Fibroblast of upper back skin (primary cell): Measurements from ENCODE around the gene RASAL1.

Source experiments
- DNase-seq: peaks from one replicate; pipeline ENCODE4 v3.0.0-alpha.2; 2013

Gene RASAL1

GRCh38 chr12:113115455-113116126 lies 20.0 kb downstream of the RASAL1 start:
- DNase-seq = no peak

GRCh38 chr12:113114447-113115178 lies 20.9 kb downstream of the RASAL1 start:
- DNase-seq = no peak

- no peak for DNase-seq
Measured at GRCh38 chr12:113113397-113113796, 22.2 kb downstream of the RASAL1 start.

DNA sequence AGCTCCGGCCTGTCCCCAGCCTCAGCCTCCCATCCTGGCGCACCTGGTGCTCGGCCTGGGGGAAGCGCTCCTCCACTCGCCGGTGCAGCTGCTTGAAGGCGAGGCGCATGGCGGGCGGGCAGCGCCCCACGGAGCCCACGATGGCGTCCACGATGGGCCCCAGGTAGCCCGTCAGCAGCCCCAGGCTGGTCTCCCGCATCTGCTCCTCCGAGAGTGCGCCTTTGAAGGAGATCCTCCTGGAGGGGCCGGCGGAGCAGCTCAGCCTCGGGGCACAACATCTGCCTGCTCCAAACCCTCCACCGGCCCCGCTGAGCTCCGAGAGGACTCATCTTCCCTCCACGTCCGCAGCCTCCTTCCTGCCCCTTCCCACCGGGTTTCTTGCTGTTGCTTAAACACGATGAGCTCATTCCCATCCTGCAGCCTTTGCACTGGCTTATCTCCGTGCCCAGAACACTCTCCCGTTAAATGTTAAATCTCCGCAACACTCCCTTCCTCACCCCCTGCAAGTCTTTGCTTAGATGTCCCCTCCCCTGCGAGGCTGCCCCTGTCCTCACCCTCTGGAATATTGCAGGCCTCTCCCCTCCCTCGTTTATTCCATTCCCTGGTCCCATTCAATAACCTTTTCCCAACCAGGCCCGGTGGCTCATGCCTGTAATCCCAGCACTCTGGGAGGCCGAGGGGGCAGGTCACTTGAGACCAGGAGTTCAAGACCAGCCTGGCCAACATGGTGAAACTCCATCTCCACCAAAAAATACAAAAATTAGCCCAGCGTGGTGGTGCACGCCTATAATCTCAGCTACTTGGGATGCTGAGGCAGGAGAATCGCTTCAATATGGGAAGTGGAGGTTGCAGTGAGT lies 23.3 kb downstream of the RASAL1 start:
- no peak for DNase-seq

- DNase-seq = no peak
Measured at GRCh38 chr12:113111247-113111646, 24.3 kb downstream of the RASAL1 start.

DNA sequence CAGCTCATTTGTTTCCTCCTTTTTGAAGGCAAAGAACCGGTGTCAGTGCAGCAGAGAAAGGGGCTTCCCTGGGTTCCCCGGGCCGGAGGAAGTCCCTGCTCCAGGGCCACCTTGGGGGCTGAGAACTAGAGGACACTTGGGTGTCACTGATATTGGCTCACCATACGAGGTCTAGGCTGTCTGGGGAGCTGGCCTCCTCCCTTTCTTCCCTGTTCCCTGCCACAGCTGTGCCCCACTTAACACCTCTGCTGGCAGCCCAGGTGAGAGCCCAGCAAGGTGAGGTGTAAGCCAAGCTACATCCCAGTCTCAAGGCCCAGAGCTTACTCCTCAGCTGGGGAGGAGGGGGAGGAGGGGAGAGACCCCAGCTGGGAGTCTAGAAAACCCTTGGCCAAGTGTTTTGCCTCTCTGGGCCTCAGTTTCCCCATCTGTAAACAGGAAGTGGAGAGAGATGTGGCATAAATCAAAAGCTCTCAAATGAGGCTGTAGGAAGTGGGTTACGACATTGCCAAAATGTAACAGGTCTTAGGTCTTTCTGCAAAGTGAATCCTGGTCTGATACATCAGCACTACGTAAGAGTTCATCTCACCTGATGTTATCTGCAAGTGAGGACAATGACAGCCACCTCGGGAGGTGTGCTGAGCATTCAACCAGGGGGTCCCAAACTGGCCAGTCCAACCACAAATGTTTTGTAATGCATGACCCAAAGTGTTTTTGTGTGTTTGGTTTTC lies 25.5 kb downstream of the RASAL1 start:
- no peak for DNase-seq

DNA sequence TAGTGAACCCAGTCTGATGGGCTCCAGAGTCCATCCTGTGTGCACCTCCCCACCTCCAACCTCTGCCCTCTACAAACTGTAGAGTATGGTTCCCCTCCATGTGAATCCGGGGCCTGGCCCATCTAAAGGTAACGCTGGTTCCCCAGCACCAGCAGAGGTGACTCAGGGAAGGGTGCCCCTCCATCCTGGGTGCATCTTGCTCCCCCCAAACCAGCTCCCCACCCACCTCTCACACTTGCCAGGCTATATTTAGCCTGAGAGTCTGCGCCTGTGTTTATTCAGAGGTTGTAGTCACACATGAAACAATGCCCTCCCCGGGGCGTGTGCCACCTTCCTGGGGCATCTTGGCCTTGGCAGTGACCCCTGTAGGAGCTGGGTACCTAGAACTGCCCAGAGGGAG lies 26.2 kb downstream of the RASAL1 start:
- no peak for DNase-seq

- DNase-seq = no peak
Measured at GRCh38 chr12:113108308-113108707, 27.3 kb downstream of the RASAL1 start.

- no peak for DNase-seq
Measured at GRCh38 chr12:113106361-113106760, 29.2 kb downstream of the RASAL1 start.

- no peak for DNase-seq
Measured at GRCh38 chr12:113105606-113106271, 29.8 kb downstream of the RASAL1 start.

- DNase-seq = no peak
Measured at GRCh38 chr12:113104953-113105510, 30.5 kb downstream of the RASAL1 start.

DNA sequence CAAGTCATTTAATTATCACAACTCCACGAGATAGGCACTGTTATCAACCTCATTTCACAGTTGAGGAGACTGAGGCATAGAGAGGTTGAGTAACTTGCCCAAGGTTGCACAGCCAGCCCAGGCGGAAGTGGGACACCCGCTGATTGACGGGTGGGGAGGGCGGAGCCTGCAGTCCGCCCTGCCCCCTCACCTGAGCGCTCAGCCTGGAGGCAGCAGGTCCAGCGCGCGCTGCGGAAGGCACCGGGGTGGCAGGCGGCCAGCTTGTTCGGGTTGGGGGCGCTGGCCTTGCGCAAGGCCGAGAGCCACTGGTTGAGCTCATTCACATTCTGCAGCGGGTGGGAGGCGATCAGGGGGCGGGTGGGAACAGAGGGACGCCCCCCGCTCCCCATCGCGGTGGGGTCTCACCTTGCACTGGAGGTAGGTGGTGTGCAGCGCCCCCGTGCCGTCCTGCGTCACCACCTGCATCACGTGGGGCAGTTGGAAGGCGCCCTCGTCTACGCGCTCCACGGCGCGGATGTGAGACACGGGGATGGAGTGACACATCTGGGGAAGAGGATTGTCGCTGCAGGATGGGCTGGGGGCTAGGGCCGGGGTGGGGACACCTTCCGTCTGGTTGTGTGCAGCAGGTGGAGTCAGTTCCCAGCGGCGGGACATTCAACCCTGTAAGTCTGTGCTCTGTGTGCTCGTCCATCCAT lies 31.7 kb downstream of the RASAL1 start:
- no peak for DNase-seq

DNA sequence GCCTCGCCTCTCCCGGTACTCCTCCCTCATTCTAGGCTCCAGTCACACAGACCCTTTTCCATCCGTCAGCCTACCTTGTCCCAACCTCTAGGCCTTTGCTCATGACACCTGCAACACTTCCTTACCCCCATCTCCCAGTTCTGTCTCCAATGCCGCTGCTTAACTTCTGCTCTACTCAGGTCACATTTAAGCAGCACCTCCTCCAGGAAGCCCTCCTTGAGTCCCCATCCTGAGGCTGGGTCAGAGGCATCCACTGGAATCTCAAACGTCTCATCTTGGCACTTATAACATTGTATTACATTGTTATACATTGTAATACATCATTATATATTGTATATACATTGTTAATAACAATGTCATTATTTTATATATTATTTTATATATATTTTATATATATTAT lies 32.8 kb downstream of the RASAL1 start:
- DNase-seq = no peak

DNA sequence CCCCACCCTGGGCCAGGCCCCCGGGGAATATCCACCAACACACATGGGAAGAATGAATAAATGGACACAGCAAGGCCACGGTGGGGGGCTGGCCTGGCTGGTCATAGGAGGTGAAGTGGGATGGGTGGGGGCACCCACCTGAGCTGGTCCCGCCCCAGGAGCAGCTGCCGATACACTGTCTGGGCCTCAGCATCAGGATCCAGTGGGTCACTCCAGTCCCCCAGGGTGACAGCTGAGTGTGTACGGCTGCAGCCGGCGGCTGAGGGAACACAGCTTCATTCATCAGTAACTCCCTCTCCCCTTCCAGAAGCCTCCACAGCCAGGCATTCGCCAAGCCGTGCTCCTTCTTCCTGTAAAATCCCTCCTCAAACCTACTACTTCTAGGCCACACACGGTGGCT lies 33.8 kb downstream of the RASAL1 start:
- DNase-seq = no peak

DNA sequence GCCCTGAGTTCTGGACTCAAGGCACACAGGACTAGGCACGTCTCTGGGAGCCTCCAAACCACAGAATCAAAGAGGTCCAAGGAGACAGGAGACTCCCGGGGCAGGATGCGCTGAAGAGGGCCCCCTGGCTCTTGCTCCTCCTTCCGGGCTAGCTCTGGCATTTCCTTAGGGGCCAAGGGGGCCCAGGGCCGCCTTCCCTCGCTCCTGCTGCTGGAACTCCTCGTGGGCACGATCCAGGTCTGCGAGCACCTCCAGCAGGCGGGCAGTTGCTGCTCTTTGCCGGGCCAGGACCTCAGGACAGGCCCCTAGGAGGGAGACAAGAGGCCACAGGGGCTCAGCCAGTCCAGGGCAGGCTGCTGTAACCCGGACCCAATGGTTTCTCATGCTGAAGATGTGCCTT lies 35.8 kb downstream of the RASAL1 start:
- DNase-seq = no peak

GRCh38 chr12:113099364-113099763 lies 36.2 kb downstream of the RASAL1 start:
- no peak for DNase-seq

DNA sequence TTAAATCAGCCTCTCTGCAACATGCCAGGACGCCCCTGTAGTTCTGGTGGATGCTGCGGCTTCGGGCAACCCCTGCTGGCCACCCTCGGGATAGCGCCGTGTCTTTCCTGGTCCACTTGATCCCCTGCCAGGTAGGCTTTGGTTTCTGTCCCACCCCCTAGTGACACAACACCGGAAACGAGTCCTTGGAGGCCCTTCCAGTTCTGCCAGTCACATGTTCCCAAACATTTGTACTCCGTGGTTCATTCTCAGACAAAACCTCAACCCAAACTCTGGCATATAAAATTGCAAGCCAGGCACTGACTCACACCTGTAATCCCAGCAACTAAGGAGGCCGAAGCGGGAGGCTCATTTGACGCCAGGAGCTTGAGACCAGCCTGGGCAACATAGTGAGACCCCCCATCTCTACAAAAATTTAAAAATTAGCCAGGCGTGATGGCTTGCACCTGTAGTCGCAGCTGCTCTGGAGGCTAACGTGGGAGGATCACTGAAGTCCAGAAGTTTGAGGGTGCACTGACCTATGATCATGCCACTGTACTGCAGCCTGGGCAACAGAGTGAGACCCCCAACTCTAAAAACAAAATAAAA lies 37.0 kb downstream of the RASAL1 start:
- peak; percentile 57 for DNase-seq

GRCh38 chr12:113097716-113098440 lies 37.7 kb downstream of the RASAL1 start:
- DNase-seq = no peak

GRCh38 chr12:113096675-113097461 lies 38.7 kb downstream of the RASAL1 start:
- DNase-seq = no peak

DNA sequence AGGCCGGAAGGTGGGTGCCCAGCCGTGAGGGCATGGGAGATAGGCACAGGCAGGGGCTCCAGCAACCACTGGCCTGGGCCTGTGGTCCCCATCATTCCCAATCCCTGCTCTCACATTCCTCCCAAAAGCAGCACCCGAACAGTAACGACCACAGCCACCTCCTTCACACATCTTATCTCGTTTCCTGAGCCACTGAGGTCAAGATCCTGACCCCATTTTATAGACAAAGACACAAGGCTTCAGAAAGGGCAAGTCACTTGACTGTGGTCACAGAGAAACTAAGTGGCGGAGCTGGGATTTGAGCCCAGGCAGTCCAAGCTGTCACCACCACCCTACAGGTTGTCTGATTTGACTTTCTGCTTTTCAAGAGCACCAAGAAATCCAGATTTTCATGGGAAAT lies 40.2 kb downstream of the RASAL1 start:
- DNase-seq = no peak
